ENCODE data around the gene C16orf95. TPM values are rescaled to one million over a fixed set of nuclear protein-coding genes. Genes with fewer than 3 reads are reported as not detected.

C16orf95 gene
- total RNA-seq, 1 donor from 2014 or later, result 1.7 TPM

GRCh38 chr16:87314990-87315420, 2.2 kb downstream of the C16orf95 start:
- DNase-seq, result no peak

- no peak for DNase-seq
Observed at GRCh38 chr16:87312008-87312407, 5.2 kb downstream of the C16orf95 start.

GRCh38 chr16:87311387-87311786, 5.8 kb downstream of the C16orf95 start:
- no peak for DNase-seq

GRCh38 chr16:87310610-87311009, 6.6 kb downstream of the C16orf95 start:
- no peak for DNase-seq

GRCh38 chr16:87309620-87310525, 7.3 kb downstream of the C16orf95 start:
- no peak for DNase-seq

- no peak for DNase-seq
Observed at GRCh38 chr16:87308826-87309225, 8.4 kb downstream of the C16orf95 start.

GRCh38 chr16:87306516-87306915, 10.7 kb downstream of the C16orf95 start:
- DNase-seq, result no peak

GRCh38 chr16:87305505-87306391, 11.4 kb downstream of the C16orf95 start:
- peak; percentile 36 for DNase-seq

- DNase-seq, result no peak
Observed at GRCh38 chr16:87304951-87305350, 12.2 kb downstream of the C16orf95 start.

GRCh38 chr16:87303962-87304521, 13.2 kb downstream of the C16orf95 start:
- DNase-seq, result no peak

- DNase-seq, result no peak
Observed at GRCh38 chr16:87303431-87303930, 13.7 kb downstream of the C16orf95 start.

GRCh38 chr16:87298857-87299465, 18.2 kb downstream of the C16orf95 start:
- DNase-seq, result no peak

GRCh38 chr16:87297918-87298631, 19.1 kb downstream of the C16orf95 start:
- DNase-seq, result no peak

- DNase-seq, result no peak
Observed at GRCh38 chr16:87297407-87297806, 19.8 kb downstream of the C16orf95 start.

- no peak for DNase-seq
Observed at GRCh38 chr16:87295661-87296531, 21.3 kb downstream of the C16orf95 start.

- DNase-seq, result no peak
Observed at GRCh38 chr16:87295259-87295658, 21.9 kb downstream of the C16orf95 start.

GRCh38 chr16:87293990-87294389, 23.2 kb downstream of the C16orf95 start:
- DNase-seq, result no peak

GRCh38 chr16:87291944-87292343, 25.2 kb downstream of the C16orf95 start:
- no peak for DNase-seq

- DNase-seq, result peak; percentile 70
Observed at GRCh38 chr16:87288753-87289362, 28.3 kb downstream of the C16orf95 start.

Measured in skin of body (tissue), 2 donors.